Activated B cell treated with CpG ODN at 0.5 μM for 24 hours (primary cell): ENCODE results near the gene CTU2. TPM values are rescaled to one million over a fixed set of nuclear protein-coding genes. Genes with fewer than 3 reads are reported as not detected.

Source experiments
- ATAC-seq: fragments of 200-7000 bp; cut with Tn5 transposase; one replicate; pipeline ENCODE4 v1.10.0; 2021; ENCODE audit warnings: low read depth, mild to moderate bottlenecking, moderate library complexity
- CTCF ChIA-PET: fragments of 350-600 bp; sonication (Branson Sonifier 250); formaldehyde crosslinking; loops from one replicate; lab custom pipeline; 2021; ENCODE audit warnings: antibody characterized with exemption; lab: Charles Lee
- POLR2A ChIA-PET: fragments of 350-600 bp; sonication (Branson Sonifier 250); formaldehyde crosslinking; loops from one replicate; lab custom pipeline; 2021; ENCODE audit warnings: antibody characterized with exemption; lab: Charles Lee
- DNase-seq: peaks from one replicate; pipeline ENCODE4 v3.0.0; 2022
- H3K27ac Mint-ChIP-seq: one replicate; pipeline ENCODE4 v1.8.0; 2020; ENCODE audit warnings: mixed read lengths
- H3K27me3 Mint-ChIP-seq: one replicate; pipeline ENCODE4 v1.8.0; 2021; ENCODE audit warnings: mixed read lengths
- H3K36me3 Mint-ChIP-seq: one replicate; pipeline ENCODE4 v1.8.0; 2021; ENCODE audit warnings: low read depth, mixed read lengths
- H3K4me1 Mint-ChIP-seq: one replicate; pipeline ENCODE4 v1.8.0; 2021; ENCODE audit warnings: mixed read lengths
- H3K4me3 Mint-ChIP-seq: one replicate; pipeline ENCODE4 v1.8.0; 2020; ENCODE audit warnings: mild to moderate bottlenecking, mixed read lengths
- H3K9me3 Mint-ChIP-seq: one replicate; pipeline ENCODE4 v1.8.0; 2020; ENCODE audit warnings: mixed read lengths
- intact Hi-C: fragments of 100-400 bp; cut with micrococcal nuclease; formaldehyde crosslinking; loops from one replicate; pipeline ENCODE4 v1.15.1; 2024
- total RNA-seq: library from RNA; stranded (reverse); gene quantifications from 2 replicates; pipeline ENCODE4 v1.2.3, GENCODE V29; 2022
- TF ChIP-seq, protein P1 (sequence below): fragments of 200-600 bp; IDR thresholded peaks from one replicate; pipeline ENCODE4 v1.8.0; 2022; ENCODE audit warnings: antibody characterized with exemption, mild to moderate bottlenecking

CTU2 gene
- total RNA-seq, 1 donor from 2014 or later = 36.7 TPM

DNA sequence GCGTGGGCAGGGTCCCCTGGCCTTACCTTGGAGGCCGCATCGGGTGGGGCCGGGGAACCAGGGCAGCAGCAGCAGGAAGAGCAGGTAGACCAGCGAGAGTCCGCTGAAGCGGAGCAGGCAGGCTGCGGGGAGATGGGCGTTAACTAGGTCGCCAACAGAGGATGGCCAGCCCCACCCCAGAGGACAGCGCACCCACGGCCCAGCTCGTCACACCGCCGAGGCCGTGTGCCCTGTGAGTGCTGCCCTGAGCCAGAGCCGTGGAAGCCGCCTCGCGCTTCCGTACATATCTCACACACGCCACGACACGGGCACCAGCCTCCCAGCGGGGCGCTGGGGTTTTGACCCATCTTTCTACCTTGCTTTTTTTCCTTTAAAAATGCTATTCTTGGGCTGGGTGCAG lies 43.1 kb downstream of the CTU2 start:
- no peak overlapping the region for H3K4me3 Mint-ChIP-seq
- TF ChIP-seq, protein P1, sequence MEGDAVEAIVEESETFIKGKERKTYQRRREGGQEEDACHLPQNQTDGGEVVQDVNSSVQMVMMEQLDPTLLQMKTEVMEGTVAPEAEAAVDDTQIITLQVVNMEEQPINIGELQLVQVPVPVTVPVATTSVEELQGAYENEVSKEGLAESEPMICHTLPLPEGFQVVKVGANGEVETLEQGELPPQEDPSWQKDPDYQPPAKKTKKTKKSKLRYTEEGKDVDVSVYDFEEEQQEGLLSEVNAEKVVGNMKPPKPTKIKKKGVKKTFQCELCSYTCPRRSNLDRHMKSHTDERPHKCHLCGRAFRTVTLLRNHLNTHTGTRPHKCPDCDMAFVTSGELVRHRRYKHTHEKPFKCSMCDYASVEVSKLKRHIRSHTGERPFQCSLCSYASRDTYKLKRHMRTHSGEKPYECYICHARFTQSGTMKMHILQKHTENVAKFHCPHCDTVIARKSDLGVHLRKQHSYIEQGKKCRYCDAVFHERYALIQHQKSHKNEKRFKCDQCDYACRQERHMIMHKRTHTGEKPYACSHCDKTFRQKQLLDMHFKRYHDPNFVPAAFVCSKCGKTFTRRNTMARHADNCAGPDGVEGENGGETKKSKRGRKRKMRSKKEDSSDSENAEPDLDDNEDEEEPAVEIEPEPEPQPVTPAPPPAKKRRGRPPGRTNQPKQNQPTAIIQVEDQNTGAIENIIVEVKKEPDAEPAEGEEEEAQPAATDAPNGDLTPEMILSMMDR = no peak
- peaks cover 5% of the 10 kb centered on the region for H3K36me3 Mint-ChIP-seq
- DNase-seq (no peak), ATAC-seq (no peak)
- intact Hi-C loops = no loop called here
- CTCF ChIA-PET = interaction anchor here (0.9 kb wide), 1 partner anchor 14 kb away, joined by 3 read pairs; no protein-coding TSS in a partner anchor
- POLR2A ChIA-PET = interaction anchor here (0.8 kb wide), 1 partner anchor 61 kb away, joined by 3 read pairs; no protein-coding TSS in a partner anchor
- no peak overlapping the region for H3K27ac Mint-ChIP-seq
- peaks cover 60% of the 10 kb centered on the region for H3K4me1 Mint-ChIP-seq
- no peaks in the 10 kb centered on the region for H3K9me3 Mint-ChIP-seq
- no peaks in the 10 kb centered on the region for H3K27me3 Mint-ChIP-seq

DNA sequence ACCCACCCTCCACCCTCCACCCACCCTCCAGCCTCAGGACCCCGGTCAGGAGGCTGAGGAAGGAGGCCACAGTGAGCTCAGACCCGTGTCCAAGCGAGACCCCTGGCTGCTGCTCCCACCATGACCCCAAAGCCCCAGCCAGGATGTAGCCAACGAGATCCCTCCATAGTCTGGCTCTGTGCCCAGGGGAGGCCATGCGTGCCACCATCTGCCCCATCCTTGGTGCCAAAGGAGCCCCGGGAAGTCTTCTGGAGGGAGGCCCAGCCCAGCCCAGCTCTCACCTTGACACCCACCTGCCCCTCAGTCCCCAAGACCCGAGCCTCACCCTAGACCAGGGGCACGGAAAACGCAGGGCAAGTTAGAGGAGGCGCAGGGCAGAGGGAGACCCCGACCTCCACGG lies 44.6 kb downstream of the CTU2 start:
- intact Hi-C loops = no loop called here
- Mint-ChIP-seq H3K4me1 (peaks cover 47% of the 10 kb centered on the region), H3K4me3 (no peak overlapping the region), H3K27ac (no peak overlapping the region), H3K36me3 (peaks cover 5% of the 10 kb centered on the region), H3K27me3 (no peaks in the 10 kb centered on the region), H3K9me3 (no peaks in the 10 kb centered on the region)
- POLR2A ChIA-PET = interaction anchor here (0.7 kb wide), 1 partner anchor 14 kb away, joined by 4 read pairs; no protein-coding TSS in a partner anchor
- CTCF ChIA-PET = interaction anchor here (1.3 kb wide), 1 partner anchor 62 kb away, joined by 3 read pairs; no protein-coding TSS in a partner anchor
- ATAC-seq (no peak), DNase-seq (no peak)
- TF ChIP-seq, protein P1 = no peak

DNA sequence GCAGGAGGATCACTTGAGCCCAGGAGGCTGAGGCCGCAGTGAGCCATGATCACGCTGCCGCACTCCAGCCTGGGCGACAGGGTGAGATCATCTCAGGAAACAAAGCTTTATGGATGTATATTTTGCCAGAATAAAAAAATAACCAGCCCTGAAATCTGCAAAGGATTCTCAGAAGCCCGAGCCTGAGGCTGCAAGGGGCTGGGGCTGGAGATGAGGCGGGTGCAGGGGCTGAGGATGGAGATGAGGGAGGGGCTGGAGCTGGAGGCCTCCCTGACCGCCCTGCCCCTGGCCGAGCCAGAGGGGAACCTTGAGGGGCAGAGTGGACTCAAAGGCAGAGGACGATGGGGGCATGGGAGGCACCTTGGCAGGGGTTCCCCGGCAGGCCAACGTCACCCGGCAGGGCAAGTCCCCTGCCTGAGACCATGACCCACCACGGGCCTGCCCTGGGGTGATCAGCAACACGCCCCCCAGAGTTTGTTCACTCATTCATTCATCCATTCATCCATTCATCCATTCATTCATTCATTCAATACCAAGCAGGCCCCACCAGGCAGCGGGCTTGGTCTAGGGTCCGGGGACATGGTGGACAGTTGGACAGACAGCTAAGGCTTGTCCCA lies 46.2 kb downstream of the CTU2 start:
- POLR2A ChIA-PET = interaction anchor here (0.6 kb wide), 1 partner anchor 119 kb away, joined by 3 read pairs; no protein-coding TSS in a partner anchor
- TF ChIP-seq, protein P1 = no peak
- Mint-ChIP-seq H3K4me1 (peaks cover 31% of the 10 kb centered on the region), H3K27me3 (no peaks in the 10 kb centered on the region), H3K9me3 (no peaks in the 10 kb centered on the region), H3K36me3 (peaks cover 5% of the 10 kb centered on the region), H3K27ac (no peak overlapping the region), H3K4me3 (no peak overlapping the region)
- intact Hi-C loops = no loop called here
- ATAC-seq (no peak), DNase-seq (no peak)
- CTCF ChIA-PET = interaction anchor here (1.2 to 2.1 kb wide), 2 partner anchors 9 to 15 kb away, joined by 3 to 6 read pairs; no protein-coding TSS in a partner anchor

DNA sequence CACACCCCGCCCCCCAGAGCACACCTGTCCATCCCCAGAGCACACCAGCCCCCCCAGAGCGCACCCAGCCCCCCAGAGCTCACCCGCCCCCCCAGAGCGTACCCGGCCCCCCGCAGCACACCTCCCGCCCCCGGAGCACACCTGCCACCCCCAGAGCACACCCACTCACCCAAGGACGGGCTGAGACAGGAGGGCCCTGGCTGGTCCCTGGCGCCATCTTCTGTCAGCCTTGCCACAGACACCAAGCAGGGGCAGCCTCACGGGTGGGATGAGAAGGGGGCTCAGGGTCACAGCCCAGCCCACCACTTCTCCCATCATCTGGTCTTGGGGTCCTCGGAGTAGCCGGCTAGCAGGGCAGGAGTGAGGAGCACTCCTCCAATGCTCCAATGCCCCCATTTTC lies 46.9 kb downstream of the CTU2 start:
- ATAC-seq (no peak), DNase-seq (no peak)
- Mint-ChIP-seq H3K4me1 (peaks cover 26% of the 10 kb centered on the region), H3K4me3 (no peak overlapping the region), H3K9me3 (no peaks in the 10 kb centered on the region), H3K36me3 (peaks cover 5% of the 10 kb centered on the region), H3K27ac (no peak overlapping the region), H3K27me3 (no peaks in the 10 kb centered on the region)
- POLR2A ChIA-PET = no interaction called here
- intact Hi-C loops = no loop called here
- CTCF ChIA-PET = interaction anchor here (1.2 to 2.1 kb wide), 2 partner anchors 10 to 16 kb away, joined by 6 read pairs; no protein-coding TSS in a partner anchor
- TF ChIP-seq, protein P1 = no peak

DNA sequence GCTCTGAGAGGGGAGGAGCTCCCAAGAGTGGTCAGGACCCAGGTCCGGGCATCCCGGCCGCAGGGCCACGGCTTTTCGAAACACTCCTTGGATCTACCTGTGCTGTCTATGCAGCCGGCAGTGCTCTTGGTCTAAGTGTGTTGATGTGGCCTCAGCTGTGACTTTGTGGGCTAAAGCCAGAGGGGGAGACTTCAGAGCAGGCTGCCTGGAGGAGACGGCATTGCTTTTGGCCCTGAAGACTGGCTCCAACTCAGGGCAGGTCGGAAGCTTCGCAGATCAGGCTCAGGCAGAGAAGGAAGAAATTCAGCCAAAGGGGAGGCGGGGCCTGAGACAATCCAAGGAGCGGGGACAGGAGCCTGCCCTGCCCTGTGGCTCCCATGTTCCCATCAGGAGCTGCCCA lies 47.3 kb downstream of the CTU2 start:
- H3K27ac Mint-ChIP-seq = peak overlapping the region; percentile 35
- CTCF ChIA-PET = interaction anchor here (1.2 to 2.1 kb wide), 2 partner anchors 10 to 16 kb away, joined by 6 read pairs; no protein-coding TSS in a partner anchor
- no peak for DNase-seq
- no peaks in the 10 kb centered on the region for H3K9me3 Mint-ChIP-seq
- intact Hi-C loops = no loop called here
- POLR2A ChIA-PET = interaction anchor here (1.1 kb wide), 1 partner anchor 8 kb away, joined by 4 read pairs; no protein-coding TSS in a partner anchor
- no peak overlapping the region for H3K4me3 Mint-ChIP-seq
- TF ChIP-seq, protein P1 = no peak
- H3K36me3 Mint-ChIP-seq = peaks cover 7% of the 10 kb centered on the region
- H3K4me1 Mint-ChIP-seq = peaks cover 26% of the 10 kb centered on the region
- H3K27me3 Mint-ChIP-seq = no peaks in the 10 kb centered on the region
- no peak for ATAC-seq
